ENCODE results near the gene SYP. TPM values are rescaled to one million over a fixed set of nuclear protein-coding genes. Genes with fewer than 3 reads are reported as not detected.

The SYP gene
- total and polyA plus RNA-seq, 2 donors (not counting 3 experiments of a cell fraction or from before 2014, with no cell fraction given), result 0.21 to 0.77 TPM

GRCh38 chrX:49220100-49220499 lies 20.1 kb upstream of the SYP start:
- dilution Hi-C loops (cut with MboI; ENCODE audit: extremely low pct_ligation_motif_present, low sequenced_read_pairs) (no loop called here), intact Hi-C loops (cut with micrococcal nuclease) (no loop called here)
- Histone ChIP-seq H3K36me3 (ENCODE audit: control insufficient read depth in 2 of 2, extremely low read depth in 1 of 2, insufficient read depth in 2 of 2, low read length in 2 of 2) (no peaks in the 10 kb centered on the region), H3K9ac (replicated peaks; ENCODE audit: extremely low read depth, insufficient read depth, low read length) (no peak overlapping the region), H3K79me2 (ENCODE audit: control insufficient read depth, insufficient read depth, low read length) (no peaks in the 10 kb centered on the region), H3K4me2 (ENCODE audit: insufficient read depth, low read length) (no peak overlapping the region), H3K27me3 (ENCODE audit: control insufficient read depth in 2 of 2, insufficient read depth in 2 of 2, low read length in 2 of 2) (peaks cover 0 to 3% of the 10 kb centered on the region in 2 experiments), H3K9me3 (replicated peaks; ENCODE audit: control insufficient read depth, insufficient read depth, low read length) (no peaks in the 10 kb centered on the region), H2AFZ (ENCODE audit: low read depth, low read length) (no peak overlapping the region), H3K27ac (ENCODE audit: insufficient read depth, low read depth, low read length) (no peak overlapping the region), H4K20me1 (replicated peaks; ENCODE audit: control insufficient read depth, extremely low read depth, insufficient read depth, low read length) (no peaks in the 10 kb centered on the region), H3K9me1 (replicated peaks; ENCODE audit: control insufficient read depth, extremely low read depth, insufficient read depth, low read length) (no peaks in the 10 kb centered on the region), H3K4me1 (ENCODE audit: control insufficient read depth, extremely low read depth, insufficient read depth, low read length) (no peaks in the 10 kb centered on the region), H3K4me3 (replicated peaks in 1 of 3; ENCODE audit: insufficient read depth in 1 of 3, low read depth in 1 of 3, low read length in 3 of 3) (no peak overlapping the region)
- ChIA-PET CTCF (no interaction called here), POLR2A (no interaction called here)
- FAIRE-seq (no peak), DNase-seq (ENCODE audit: low read depth, low spot score) (no peak)
- no peak for TF ChIP-seq POLR2A (IDR thresholded peaks at IDR 0.05; ENCODE audit: low read depth, low read length)
- TF ChIP-seq MAX (IDR thresholded peaks at IDR 0.05; ENCODE audit: insufficient read depth, insufficient read length), result no peak
- no peak for TF ChIP-seq EZH2 (IDR thresholded peaks at IDR 0.05; ENCODE audit: borderline replicate concordance, low read depth, low read length, severe bottlenecking)
- TF ChIP-seq, protein P1, sequence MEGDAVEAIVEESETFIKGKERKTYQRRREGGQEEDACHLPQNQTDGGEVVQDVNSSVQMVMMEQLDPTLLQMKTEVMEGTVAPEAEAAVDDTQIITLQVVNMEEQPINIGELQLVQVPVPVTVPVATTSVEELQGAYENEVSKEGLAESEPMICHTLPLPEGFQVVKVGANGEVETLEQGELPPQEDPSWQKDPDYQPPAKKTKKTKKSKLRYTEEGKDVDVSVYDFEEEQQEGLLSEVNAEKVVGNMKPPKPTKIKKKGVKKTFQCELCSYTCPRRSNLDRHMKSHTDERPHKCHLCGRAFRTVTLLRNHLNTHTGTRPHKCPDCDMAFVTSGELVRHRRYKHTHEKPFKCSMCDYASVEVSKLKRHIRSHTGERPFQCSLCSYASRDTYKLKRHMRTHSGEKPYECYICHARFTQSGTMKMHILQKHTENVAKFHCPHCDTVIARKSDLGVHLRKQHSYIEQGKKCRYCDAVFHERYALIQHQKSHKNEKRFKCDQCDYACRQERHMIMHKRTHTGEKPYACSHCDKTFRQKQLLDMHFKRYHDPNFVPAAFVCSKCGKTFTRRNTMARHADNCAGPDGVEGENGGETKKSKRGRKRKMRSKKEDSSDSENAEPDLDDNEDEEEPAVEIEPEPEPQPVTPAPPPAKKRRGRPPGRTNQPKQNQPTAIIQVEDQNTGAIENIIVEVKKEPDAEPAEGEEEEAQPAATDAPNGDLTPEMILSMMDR (IDR thresholded peaks at IDR 0.05; ENCODE audit: extremely low read depth in 1 of 2, insufficient read depth in 1 of 2, low read depth in 1 of 2, low read length in 2 of 2), result no peak
- no peak for TF ChIP-seq JUN (IDR thresholded peaks at IDR 0.05; ENCODE audit: borderline replicate concordance, insufficient read depth, insufficient read length, low read depth)
- TF ChIP-seq GATA2 (IDR thresholded peaks at IDR 0.05; ENCODE audit: insufficient read depth, insufficient read length, low read depth, low read length), result no peak
- TF ChIP-seq FOS (IDR thresholded peaks at IDR 0.05; ENCODE audit: borderline replicate concordance, insufficient read depth, low read length), result no peak
- TF ChIP-seq MYC (IDR thresholded peaks at IDR 0.05; ENCODE audit: low read depth, low read length), result no peak
- no peak for TF ChIP-seq POLR2AphosphoS5 (IDR thresholded peaks at IDR 0.05; ENCODE audit: insufficient read depth, low read depth, low read length)
- no TSS peak for BruUV-seq (replicated peaks)
